OCI-LY1 (cell line): ENCODE results near the gene ACSL1.
"Not testable (repeated sequence)": the region's sequence is repeated elsewhere in the genome, so short reads cannot be mapped to it uniquely, and the experiment has no call there.

Experiments used
- H2AFZ ChIP-seq: fragments of 200-600 bp; sonication (generic), shearing (Covaris generic); 2 replicates; pipeline ENCODE4 v1.6.0; 2014; ENCODE audit warnings: antibody characterized with exemption, mild to moderate bottlenecking, low read length
- H3F3A ChIP-seq: fragments of 200-600 bp; sonication (generic), shearing (Covaris generic); 2 replicates; pipeline ENCODE4 v1.6.0; 2014; ENCODE audit warnings: mild to moderate bottlenecking, antibody characterized with exemption, low read length, moderate library complexity; ENCODE audit not compliant: insufficient read depth
- H3K27ac ChIP-seq: fragments of 200-600 bp; sonication (generic); 2 replicates; pipeline ENCODE4 v1.5.1; 2014; ENCODE audit warnings: low read length, mixed run types, mild to moderate bottlenecking, low read depth; ENCODE audit not compliant: poor library complexity, severe bottlenecking
- H3K27me3 ChIP-seq: fragments of 200-600 bp; sonication (generic); 2 replicates; pipeline ENCODE4 v1.6.0; 2014; ENCODE audit warnings: antibody characterized with exemption, mild to moderate bottlenecking, low read length, moderate library complexity; ENCODE audit not compliant: insufficient read depth
- H3K36me3 ChIP-seq: fragments of 200-600 bp; sonication (generic); 2 replicates; pipeline ENCODE4 v1.6.1; 2014; ENCODE audit warnings: mild to moderate bottlenecking, antibody characterized with exemption, low read length, moderate library complexity, mixed read lengths; ENCODE audit not compliant: insufficient read depth
- H3K4me1 ChIP-seq: fragments of 200-600 bp; sonication (generic); 2 replicates; pipeline ENCODE4 v1.5.1; 2014; ENCODE audit warnings: mild to moderate bottlenecking, low read length, moderate library complexity; ENCODE audit not compliant: insufficient read depth, severe bottlenecking
- H3K4me2 ChIP-seq: fragments of 200-600 bp; sonication (generic), shearing (Covaris generic); 2 replicates; pipeline ENCODE4 v1.6.1; 2014; ENCODE audit warnings: low read length
- H3K4me3 ChIP-seq: fragments of 200-600 bp; sonication (generic); 2 replicates; pipeline ENCODE4 v1.5.1; 2014; ENCODE audit warnings: low read length, low read depth, mild to moderate bottlenecking, mixed read lengths; ENCODE audit not compliant: poor library complexity, severe bottlenecking
- H3K79me2 ChIP-seq: fragments of 200-600 bp; shearing (Covaris generic); 2 replicates; pipeline ENCODE4 v1.6.1; 2016; ENCODE audit warnings: mixed run types, low read length, mixed read lengths; ENCODE audit not compliant: insufficient read depth
- H3K9ac ChIP-seq: fragments of 200-600 bp; sonication (generic), shearing (Covaris generic); 2 replicates; pipeline ENCODE4 v1.6.1; 2014; ENCODE audit warnings: mild to moderate bottlenecking, low read length, mixed read lengths
- H3K9me2 ChIP-seq: fragments of 200-600 bp; sonication (generic), shearing (Covaris generic); 2 replicates; pipeline ENCODE4 v1.6.1; 2014; ENCODE audit warnings: low read depth, mild to moderate bottlenecking, low read length, mixed read lengths
- H3K9me3 ChIP-seq: fragments of 200-600 bp; shearing (Covaris generic); 2 replicates; pipeline ENCODE4 v1.6.1; 2014; ENCODE audit warnings: low read length, mixed read lengths
- H4K20me1 ChIP-seq: fragments of 200-600 bp; sonication (generic), shearing (Covaris generic); 2 replicates; pipeline ENCODE4 v1.6.0; 2016; ENCODE audit warnings: mild to moderate bottlenecking, low read length; ENCODE audit not compliant: insufficient read depth
- CTCF ChIP-seq: fragments of 200-600 bp; sonication (generic), shearing (Covaris generic); IDR thresholded peaks from 2 replicates; pipeline ENCODE4 v1.5.1; 2017; ENCODE audit warnings: mild to moderate bottlenecking, antibody characterized with exemption, low read length, moderate library complexity, mixed read lengths
- EZH2 ChIP-seq: fragments of 200-600 bp; sonication (generic), shearing (Covaris generic); IDR thresholded peaks from 2 replicates; pipeline ENCODE4 v1.8.0; 2017; ENCODE audit warnings: borderline replicate concordance, mixed run types, mild to moderate bottlenecking, antibody characterized with exemption, low read length, moderate library complexity, mixed read lengths

ACSL1 gene

DNA sequence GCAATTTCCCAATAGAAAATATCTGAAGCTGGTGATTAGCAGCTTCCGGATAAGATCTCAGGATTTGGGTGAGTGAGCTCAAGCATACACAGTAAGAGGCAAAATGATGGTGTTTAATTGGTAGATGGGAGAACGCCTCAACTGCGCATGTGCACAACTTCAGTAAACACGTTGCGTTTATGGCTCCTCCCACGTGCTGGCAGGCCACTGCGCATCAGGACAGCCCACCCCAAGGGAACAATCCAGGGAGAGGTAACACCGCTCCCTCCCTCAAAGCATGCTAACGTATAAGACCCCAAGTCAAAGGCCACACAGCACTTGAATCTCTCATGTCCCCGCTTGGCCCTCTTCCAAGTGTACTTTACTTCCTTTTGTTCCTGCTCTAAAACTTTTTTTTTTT lies 81.5 kb downstream of the ACSL1 start:
- H3K4me2 ChIP-seq: no peak overlapping the region
- TF ChIP-seq CTCF (no peak), EZH2 (no peak)
- peaks cover 11% of the 10 kb centered on the region for H3K4me1 ChIP-seq
- no peaks in the 10 kb centered on the region for H4K20me1 ChIP-seq
- H3K4me3 ChIP-seq: no peak overlapping the region
- H2AFZ ChIP-seq: no peak overlapping the region
- no peaks in the 10 kb centered on the region for H3K9me2 ChIP-seq
- no peaks in the 10 kb centered on the region for H3K9me3 ChIP-seq
- no peak overlapping the region for H3K9ac ChIP-seq
- no peaks in the 10 kb centered on the region for H3F3A ChIP-seq
- no peaks in the 10 kb centered on the region for H3K36me3 ChIP-seq
- H3K27ac ChIP-seq: no peak overlapping the region
- H3K27me3 ChIP-seq: no peaks in the 10 kb centered on the region
- no peaks in the 10 kb centered on the region for H3K79me2 ChIP-seq

GRCh38 chr4:184743650-184744049 lies 82.1 kb downstream of the ACSL1 start:
- no peaks in the 10 kb centered on the region for H3K79me2 ChIP-seq
- H3K9me2 ChIP-seq: no peaks in the 10 kb centered on the region
- no peak for TF ChIP-seq CTCF
- no peak for TF ChIP-seq EZH2
- no peak overlapping the region for H3K9ac ChIP-seq
- H3K4me1 ChIP-seq: peaks cover 11% of the 10 kb centered on the region
- no peak overlapping the region for H2AFZ ChIP-seq
- H3K27ac ChIP-seq: no peak overlapping the region
- no peak overlapping the region for H3K4me2 ChIP-seq
- no peaks in the 10 kb centered on the region for H3K36me3 ChIP-seq
- no peaks in the 10 kb centered on the region for H3K27me3 ChIP-seq
- no peak overlapping the region for H3K4me3 ChIP-seq
- no peaks in the 10 kb centered on the region for H3F3A ChIP-seq
- no peaks in the 10 kb centered on the region for H4K20me1 ChIP-seq
- no peaks in the 10 kb centered on the region for H3K9me3 ChIP-seq

DNA sequence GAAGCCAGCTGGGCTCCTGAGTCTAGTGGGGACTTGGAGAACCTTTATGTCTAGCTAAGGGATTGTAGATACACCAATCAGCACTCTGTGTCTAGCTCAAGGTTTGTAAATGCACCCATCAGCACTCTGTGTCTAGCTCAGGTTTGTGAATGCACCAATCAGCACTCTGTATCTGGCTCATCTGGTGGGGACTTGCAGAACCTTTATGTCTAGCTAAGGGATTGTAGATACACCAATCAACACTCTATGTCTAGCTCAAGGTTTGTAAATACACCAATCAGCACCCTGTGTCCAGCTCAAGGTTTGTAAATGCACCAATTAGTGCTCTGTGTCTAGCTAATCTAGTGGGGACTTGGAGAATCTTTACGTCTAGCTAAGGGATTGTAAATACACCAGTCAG lies 84.1 kb downstream of the ACSL1 start:
- not testable (repeated sequence) for H3K27me3 ChIP-seq, H2AFZ ChIP-seq, H3K9ac ChIP-seq, H3K4me2 ChIP-seq, H3K36me3 ChIP-seq, H3K27ac ChIP-seq, H3K79me2 ChIP-seq, H3K9me3 ChIP-seq, H3F3A ChIP-seq, H3K4me3 ChIP-seq, H3K4me1 ChIP-seq, H3K9me2 ChIP-seq, H4K20me1 ChIP-seq

DNA sequence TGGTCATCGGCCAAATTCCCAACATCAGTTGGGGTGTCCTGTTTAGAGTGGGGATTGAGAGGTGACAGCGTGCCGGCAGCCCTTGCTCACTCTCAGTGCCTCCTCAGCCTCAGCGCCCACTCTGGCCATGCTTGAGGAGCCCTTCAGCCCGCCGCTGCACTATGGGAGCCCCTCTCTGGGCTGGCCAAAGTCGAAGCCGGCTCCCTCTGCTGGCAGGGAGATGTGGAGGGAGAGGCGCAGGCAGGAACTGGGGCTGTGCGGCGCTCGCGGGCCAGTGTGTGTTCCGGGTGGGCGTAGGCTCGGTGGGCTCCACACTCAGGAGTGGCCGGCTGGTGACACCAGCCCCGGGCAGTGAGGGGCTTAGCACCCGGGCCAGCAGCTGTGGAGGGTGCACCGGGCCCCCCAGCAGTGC lies 84.8 kb downstream of the ACSL1 start:
- TF ChIP-seq CTCF (no peak), EZH2 (no peak)
- Histone ChIP-seq H3K4me2 (no peak overlapping the region), H3K4me3 (no peak overlapping the region), H3K79me2 (no peaks in the 10 kb centered on the region), H3K9me3 (no peaks in the 10 kb centered on the region), H4K20me1 (no peaks in the 10 kb centered on the region), H3F3A (no peaks in the 10 kb centered on the region), H2AFZ (no peak overlapping the region), H3K9ac (no peak overlapping the region), H3K27ac (no peak overlapping the region), H3K36me3 (no peaks in the 10 kb centered on the region), H3K9me2 (no peaks in the 10 kb centered on the region), H3K4me1 (peaks cover 2% of the 10 kb centered on the region), H3K27me3 (no peaks in the 10 kb centered on the region)

DNA sequence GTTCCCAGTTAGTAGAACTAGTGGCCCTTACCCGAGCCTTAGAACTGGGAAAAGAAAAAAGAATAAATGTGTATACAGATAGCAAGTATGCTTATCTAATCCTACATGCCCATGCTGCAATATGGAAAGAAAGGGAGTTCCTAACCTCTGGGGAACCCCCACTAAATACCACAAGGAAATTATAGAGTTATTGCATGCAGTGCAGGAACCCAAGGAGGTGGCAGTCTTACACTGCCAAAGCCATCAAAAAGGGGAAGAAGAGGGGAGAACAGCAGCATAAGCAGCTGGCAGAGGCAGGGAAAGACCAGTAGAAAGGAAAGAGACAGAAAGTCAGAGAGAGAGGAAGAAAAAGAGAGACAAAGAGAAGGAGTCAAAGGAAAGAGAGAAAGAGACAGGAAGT lies 86.2 kb downstream of the ACSL1 start:
- not testable (repeated sequence) for H3K27ac ChIP-seq, H3K4me2 ChIP-seq, H3K9me2 ChIP-seq, H2AFZ ChIP-seq, H3K27me3 ChIP-seq, H3K4me3 ChIP-seq, H3K79me2 ChIP-seq, H3K36me3 ChIP-seq, H4K20me1 ChIP-seq, H3F3A ChIP-seq, H3K9ac ChIP-seq, H3K9me3 ChIP-seq, H3K4me1 ChIP-seq
